ENCODE results near the gene SLC22A16.

SLC22A16 gene

GRCh38 chr6:110399219-110400071 is 77.0 kb downstream of the SLC22A16 start:
- no peak for DNase-seq

DNA sequence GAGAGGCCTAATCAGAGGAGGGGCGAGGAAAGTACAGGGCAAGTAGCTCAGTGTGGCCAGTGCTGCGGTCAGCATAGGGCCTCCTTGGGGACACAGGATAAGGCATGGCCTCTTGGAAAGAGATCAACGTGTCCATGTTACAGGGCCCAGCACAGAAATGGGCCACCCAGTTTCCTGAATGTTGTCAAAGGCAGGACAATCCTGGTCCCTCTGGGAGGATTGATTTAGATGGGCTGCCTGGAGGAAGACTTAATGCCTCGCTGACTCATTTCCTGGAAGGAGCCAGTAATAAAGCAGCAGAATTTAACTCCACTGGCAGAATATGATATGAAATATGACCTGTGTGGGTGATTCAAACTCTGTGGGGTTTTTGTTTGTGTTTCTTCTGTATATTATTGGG is 77.6 kb downstream of the SLC22A16 start:
- peak; percentile 57 for DNase-seq

DNA sequence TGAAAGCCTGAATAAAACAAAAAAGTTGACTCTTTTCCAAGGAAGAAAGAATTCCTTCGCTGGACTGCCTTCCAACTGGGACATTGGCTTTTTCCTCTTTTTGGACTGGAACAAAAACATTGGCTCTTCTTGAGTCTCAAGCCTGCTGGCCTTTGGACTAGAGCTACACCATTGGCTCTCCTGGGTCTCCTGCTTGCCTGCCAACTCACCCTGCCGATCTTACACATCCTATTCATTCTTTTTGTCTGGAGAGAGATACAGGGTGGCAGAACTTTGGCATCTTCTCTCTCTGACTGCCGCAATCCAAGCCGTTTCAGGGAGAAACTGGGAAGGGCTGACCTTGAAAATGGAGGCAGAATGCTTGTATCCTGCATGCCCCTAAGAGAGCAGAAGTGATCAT is 81.2 kb downstream of the SLC22A16 start:
- DNase-seq = no peak

- no peak for DNase-seq
Measured at GRCh38 chr6:110394409-110394808, 82.0 kb downstream of the SLC22A16 start.

DNA sequence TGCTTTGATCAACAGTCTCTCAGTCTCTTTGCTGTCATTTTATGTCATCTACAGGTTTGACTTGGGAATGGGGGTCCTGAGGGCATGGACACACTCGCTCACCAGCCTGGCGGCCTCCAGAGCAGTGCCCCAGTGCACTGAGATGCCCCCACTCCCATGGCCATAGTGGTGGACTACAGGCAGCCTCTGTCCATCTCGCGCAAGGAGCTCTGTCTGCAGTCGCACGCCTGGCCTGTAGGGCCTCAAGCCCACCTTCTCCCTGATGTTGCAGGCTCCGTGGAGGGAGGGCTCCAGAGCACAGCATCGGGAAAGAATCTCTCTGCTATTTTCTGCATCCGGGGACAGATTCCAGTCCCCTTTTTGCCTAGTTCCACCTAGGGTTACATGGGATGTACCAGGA is 83.7 kb downstream of the SLC22A16 start:
- no peak for DNase-seq

DNA sequence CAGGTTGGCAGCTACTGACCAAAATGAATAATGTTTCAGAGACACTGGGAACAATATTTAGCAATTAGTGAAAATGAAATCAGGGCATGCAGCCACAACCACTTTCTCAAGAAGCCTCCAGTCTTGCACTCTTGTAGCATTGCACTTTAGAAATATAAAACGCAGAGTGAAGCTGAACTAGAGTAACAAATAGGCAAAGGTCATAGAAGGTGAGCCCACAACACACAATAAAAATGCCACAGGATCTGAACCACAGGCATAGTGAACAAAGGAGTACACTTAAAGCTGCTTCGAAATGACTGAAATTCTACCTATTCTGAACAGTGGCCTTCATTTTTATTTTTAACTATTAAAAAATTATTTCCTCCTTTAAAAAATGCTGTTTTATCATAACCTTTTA is 86.0 kb downstream of the SLC22A16 start:
- no peak for DNase-seq

GRCh38 chr6:110389689-110390382 is 86.6 kb downstream of the SLC22A16 start:
- DNase-seq = no peak

DNA sequence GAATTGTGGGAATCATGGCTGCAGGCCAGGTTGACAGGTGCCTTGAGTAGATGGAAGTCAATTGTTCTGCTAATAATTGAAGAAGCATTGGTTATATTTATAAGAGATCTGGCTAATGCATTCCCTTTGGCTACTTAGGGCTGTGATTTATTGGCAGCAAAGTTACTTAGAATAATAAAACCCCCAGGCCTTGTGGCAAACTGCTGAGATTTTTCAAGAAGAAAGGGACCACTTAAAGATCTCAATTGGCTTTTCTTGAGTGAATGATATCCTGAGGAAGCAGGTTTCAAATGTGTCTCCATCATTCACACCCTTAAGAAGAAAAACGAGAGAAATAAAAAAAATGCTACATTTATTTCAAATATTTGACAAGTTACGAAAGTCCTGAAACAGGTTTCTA is 88.4 kb downstream of the SLC22A16 start:
- DNase-seq = no peak

DNA sequence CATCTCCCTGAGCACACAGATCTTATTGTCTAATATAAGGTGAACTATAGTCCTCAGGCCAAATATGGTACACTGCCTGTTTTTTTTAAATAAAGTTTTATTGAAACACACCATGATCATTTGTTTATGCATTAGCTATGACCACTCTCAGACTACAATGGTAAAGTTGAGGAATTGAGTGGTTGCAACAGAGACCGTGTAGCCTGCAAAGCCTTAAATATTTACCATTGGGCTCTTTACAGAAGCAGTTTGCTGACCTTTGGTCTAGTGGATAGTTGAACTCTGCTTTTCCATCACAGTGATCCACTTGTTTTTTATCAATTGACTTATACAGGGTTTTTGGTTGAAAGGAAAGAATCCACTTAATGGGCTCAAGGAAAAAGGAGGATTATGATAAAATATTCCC is 91.0 kb downstream of the SLC22A16 start:
- no peak for DNase-seq

DNA sequence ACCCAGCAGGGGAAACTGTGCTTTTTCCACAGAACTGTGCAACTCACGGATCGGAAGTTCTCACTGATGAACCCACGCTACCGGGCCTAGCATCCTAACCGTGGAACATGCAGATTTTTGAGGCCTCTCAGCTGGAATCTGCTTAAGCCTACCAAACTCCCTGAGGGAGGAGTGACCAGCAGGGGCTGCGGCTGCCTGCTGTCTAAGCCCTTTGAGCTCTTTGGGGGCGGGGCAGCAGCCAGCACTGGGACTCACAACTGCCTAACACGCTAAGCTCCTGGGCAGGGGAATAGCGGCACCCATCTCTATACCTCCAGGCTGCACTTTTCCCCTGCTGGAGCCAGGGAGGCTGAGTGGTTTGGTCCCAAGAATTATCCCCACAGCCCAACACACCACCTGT is 97.9 kb downstream of the SLC22A16 start:
- DNase-seq = no peak

Measured in fibroblast of skin of back (primary cell).